ENCODE results near the gene GABRB2. TPM values are rescaled to one million over a fixed set of nuclear protein-coding genes. Genes with fewer than 3 reads are reported as not detected.

GABRB2 gene
- total RNA-seq, 1 donor from 2014 or later, result not detected

GRCh38 chr5:161333194-161333880 is 213.2 kb downstream of the GABRB2 start:
- Histone ChIP-seq H3K36me3 (ENCODE audit: control insufficient read depth, insufficient read depth, low read length) (no peaks in the 10 kb centered on the region), H3K27me3 (ENCODE audit: control insufficient read depth, insufficient read depth, low read length) (no peaks in the 10 kb centered on the region), H3K4me3 (ENCODE audit: low read depth, low read length) (no peak overlapping the region)
- TF ChIP-seq CTCF (IDR thresholded peaks at IDR 0.05; ENCODE audit: insufficient read depth, low read length, poor library complexity, severe bottlenecking), result no peak
- DNase-seq (ENCODE audit: low read depth), result no peak

GRCh38 chr5:161332343-161332742 is 214.2 kb downstream of the GABRB2 start:
- DNase-seq (ENCODE audit: low read depth), result no peak
- no peaks in the 10 kb centered on the region for H3K27me3 ChIP-seq (ENCODE audit: control insufficient read depth, insufficient read depth, low read length)
- TF ChIP-seq CTCF (IDR thresholded peaks at IDR 0.05; ENCODE audit: insufficient read depth, low read length, poor library complexity, severe bottlenecking), result no peak
- H3K4me3 ChIP-seq (ENCODE audit: low read depth, low read length), result no peak overlapping the region
- H3K36me3 ChIP-seq (ENCODE audit: control insufficient read depth, insufficient read depth, low read length), result no peaks in the 10 kb centered on the region

- no peak for DNase-seq (ENCODE audit: low read depth)
- TF ChIP-seq CTCF (IDR thresholded peaks at IDR 0.05; ENCODE audit: insufficient read depth, low read length, poor library complexity, severe bottlenecking), result no peak
- no peak overlapping the region for H3K4me3 ChIP-seq (ENCODE audit: low read depth, low read length)
- H3K27me3 ChIP-seq (ENCODE audit: control insufficient read depth, insufficient read depth, low read length), result no peaks in the 10 kb centered on the region
- H3K36me3 ChIP-seq (ENCODE audit: control insufficient read depth, insufficient read depth, low read length), result no peaks in the 10 kb centered on the region
Measured at GRCh38 chr5:161314033-161314432, 232.5 kb downstream of the GABRB2 start.

GRCh38 chr5:161312882-161313281 is 233.6 kb downstream of the GABRB2 start:
- no peak for TF ChIP-seq CTCF (IDR thresholded peaks at IDR 0.05; ENCODE audit: insufficient read depth, low read length, poor library complexity, severe bottlenecking)
- Histone ChIP-seq H3K27me3 (ENCODE audit: control insufficient read depth, insufficient read depth, low read length) (no peaks in the 10 kb centered on the region), H3K36me3 (ENCODE audit: control insufficient read depth, insufficient read depth, low read length) (no peaks in the 10 kb centered on the region), H3K4me3 (ENCODE audit: low read depth, low read length) (no peak overlapping the region)
- DNase-seq (ENCODE audit: low read depth), result no peak

- H3K4me3 ChIP-seq (ENCODE audit: low read depth, low read length), result no peak overlapping the region
- H3K27me3 ChIP-seq (ENCODE audit: control insufficient read depth, insufficient read depth, low read length), result no peaks in the 10 kb centered on the region
- no peak for DNase-seq (ENCODE audit: low read depth)
- TF ChIP-seq CTCF (IDR thresholded peaks at IDR 0.05; ENCODE audit: insufficient read depth, low read length, poor library complexity, severe bottlenecking), result no peak
- H3K36me3 ChIP-seq (ENCODE audit: control insufficient read depth, insufficient read depth, low read length), result no peaks in the 10 kb centered on the region
Measured at GRCh38 chr5:161311965-161312364, 234.6 kb downstream of the GABRB2 start.

GRCh38 chr5:161311146-161311708 is 235.3 kb downstream of the GABRB2 start:
- no peak for DNase-seq (ENCODE audit: low read depth)
- no peaks in the 10 kb centered on the region for H3K36me3 ChIP-seq (ENCODE audit: control insufficient read depth, insufficient read depth, low read length)
- no peaks in the 10 kb centered on the region for H3K27me3 ChIP-seq (ENCODE audit: control insufficient read depth, insufficient read depth, low read length)
- no peak for TF ChIP-seq CTCF (IDR thresholded peaks at IDR 0.05; ENCODE audit: insufficient read depth, low read length, poor library complexity, severe bottlenecking)
- H3K4me3 ChIP-seq (ENCODE audit: low read depth, low read length), result no peak overlapping the region

Measured in kidney epithelial cell (primary cell).